Measurements from ENCODE around the gene ATXN1.
"Not testable (repeated sequence)": the region's sequence is repeated elsewhere in the genome, so short reads cannot be mapped to it uniquely, and the experiment has no call there.

The ATXN1 gene

DNA sequence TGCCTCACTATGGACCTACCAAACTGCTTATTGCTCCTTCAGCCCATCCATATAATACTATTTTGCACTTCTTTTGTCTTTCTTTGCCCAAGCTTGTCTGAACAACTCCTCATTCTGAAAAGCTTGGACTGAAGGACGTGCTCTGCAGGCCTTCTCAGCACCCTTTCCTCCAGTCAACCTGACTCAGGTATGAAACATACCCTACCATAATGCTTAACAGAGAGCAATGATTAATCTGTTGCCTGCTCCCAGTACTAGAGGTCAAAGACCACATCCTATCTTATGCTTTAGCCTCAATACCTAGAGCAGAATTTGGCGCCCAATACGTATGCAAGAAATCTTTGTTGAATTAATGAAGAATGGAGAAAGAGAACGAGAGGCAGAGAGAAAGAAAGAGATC lies 55.2 kb downstream of the ATXN1 start:
- no peak overlapping the region for H2AFZ ChIP-seq
- no peak overlapping the region for H3K9ac ChIP-seq
- H3K27ac ChIP-seq: no peak overlapping the region
- TF ChIP-seq, protein P1, sequence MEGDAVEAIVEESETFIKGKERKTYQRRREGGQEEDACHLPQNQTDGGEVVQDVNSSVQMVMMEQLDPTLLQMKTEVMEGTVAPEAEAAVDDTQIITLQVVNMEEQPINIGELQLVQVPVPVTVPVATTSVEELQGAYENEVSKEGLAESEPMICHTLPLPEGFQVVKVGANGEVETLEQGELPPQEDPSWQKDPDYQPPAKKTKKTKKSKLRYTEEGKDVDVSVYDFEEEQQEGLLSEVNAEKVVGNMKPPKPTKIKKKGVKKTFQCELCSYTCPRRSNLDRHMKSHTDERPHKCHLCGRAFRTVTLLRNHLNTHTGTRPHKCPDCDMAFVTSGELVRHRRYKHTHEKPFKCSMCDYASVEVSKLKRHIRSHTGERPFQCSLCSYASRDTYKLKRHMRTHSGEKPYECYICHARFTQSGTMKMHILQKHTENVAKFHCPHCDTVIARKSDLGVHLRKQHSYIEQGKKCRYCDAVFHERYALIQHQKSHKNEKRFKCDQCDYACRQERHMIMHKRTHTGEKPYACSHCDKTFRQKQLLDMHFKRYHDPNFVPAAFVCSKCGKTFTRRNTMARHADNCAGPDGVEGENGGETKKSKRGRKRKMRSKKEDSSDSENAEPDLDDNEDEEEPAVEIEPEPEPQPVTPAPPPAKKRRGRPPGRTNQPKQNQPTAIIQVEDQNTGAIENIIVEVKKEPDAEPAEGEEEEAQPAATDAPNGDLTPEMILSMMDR (IDR thresholded peaks at IDR 0.05): no peak
- no peak overlapping the region for H3K4me2 ChIP-seq (ENCODE audit: low read length)
- H3K79me2 ChIP-seq: peaks cover 40% of the 10 kb centered on the region
- no peaks in the 10 kb centered on the region for H3K27me3 ChIP-seq (ENCODE audit: control insufficient read depth, insufficient read depth, low read length)
- H3K4me3 ChIP-seq (ENCODE audit: low read depth, low read length): no peak overlapping the region
- no peaks in the 10 kb centered on the region for H3K36me3 ChIP-seq (ENCODE audit: control insufficient read depth, insufficient read depth, low read length)
- no peaks in the 10 kb centered on the region for H3K9me3 ChIP-seq (ENCODE audit: control insufficient read depth, low read length)
- H3K4me1 ChIP-seq: peaks cover 2% of the 10 kb centered on the region

DNA sequence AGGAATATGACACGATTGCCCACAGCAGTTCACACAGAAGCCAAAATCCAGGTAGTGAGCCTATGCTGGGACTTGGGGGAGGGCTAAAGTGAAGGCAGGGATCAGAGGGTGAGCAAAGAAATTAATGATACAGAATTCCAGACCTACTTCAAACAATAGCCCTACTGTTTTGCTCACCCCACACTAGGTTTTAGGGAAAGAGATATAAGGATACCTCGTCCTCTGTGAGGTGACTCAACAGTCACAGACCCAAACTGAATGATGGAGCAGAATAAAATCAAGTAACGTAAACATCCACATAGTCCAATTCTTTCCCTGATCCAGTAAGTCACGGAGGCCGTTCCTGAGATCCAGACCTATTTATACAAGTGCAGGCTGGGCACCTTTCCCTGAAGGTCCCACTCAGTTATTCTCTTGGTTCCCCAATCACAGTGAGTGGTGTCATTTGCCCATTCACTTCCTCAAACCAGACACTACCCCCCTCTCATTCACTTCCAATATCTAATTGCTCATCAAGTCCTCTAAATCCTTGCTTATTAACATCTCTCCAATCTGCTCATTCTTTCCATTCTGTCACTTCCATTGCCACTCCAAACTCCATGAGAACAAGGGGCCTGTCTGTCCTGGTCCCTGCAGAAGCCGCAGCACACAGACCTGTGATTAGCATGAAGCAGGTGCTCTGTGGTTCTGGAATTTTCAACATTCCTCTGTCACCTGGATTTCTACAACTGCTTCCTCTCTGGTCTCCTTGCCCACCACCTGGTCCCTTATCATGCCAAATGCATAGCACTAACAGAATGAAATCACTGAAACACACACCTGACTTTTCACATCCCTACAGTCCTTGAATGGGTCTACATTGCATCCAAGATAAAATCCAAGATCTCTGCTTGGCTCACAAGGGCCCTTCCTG lies 55.9 kb downstream of the ATXN1 start:
- Histone ChIP-seq H3K27ac (no peak overlapping the region), H3K9me3 (ENCODE audit: control insufficient read depth, low read length) (no peaks in the 10 kb centered on the region), H3K79me2 (peaks cover 38% of the 10 kb centered on the region)

DNA sequence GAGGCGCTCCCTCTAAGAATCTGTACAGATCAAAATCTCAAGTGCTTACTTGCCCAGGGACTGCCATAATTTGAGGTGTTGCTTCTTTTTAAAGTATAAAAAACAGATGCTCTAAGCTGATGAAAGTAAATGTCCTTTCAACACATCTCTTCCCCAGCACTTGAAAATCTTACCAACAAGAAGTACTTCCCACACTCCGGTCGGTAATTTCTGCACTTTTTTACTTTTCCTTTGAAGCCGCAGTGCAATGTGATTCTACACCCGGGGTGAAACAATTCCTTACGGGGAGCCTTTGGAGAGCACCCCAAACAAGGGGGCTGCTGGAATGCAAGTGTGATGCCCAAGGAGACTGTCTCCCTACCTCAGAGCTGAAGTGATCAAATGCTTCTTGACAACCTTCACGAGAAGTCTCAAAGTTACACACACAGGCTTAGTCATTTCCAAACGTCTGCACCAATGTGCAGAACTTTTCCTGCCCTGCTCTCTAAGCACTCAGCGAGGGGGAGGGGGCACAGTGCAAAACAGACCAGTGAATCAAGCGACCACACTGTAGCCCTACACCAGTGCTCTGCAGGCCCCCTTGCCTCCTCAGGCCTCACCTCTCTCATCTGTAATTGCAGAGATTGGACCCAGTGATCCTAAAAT lies 56.7 kb downstream of the ATXN1 start:
- H3K4me1 ChIP-seq: peaks cover 2% of the 10 kb centered on the region
- no peak overlapping the region for H3K4me3 ChIP-seq (ENCODE audit: low read depth, low read length)
- no peaks in the 10 kb centered on the region for H3K9me3 ChIP-seq (ENCODE audit: control insufficient read depth, low read length)
- H3K27ac ChIP-seq: no peak overlapping the region
- no peak overlapping the region for H3K9ac ChIP-seq
- no peaks in the 10 kb centered on the region for H3K27me3 ChIP-seq (ENCODE audit: control insufficient read depth, insufficient read depth, low read length)
- no peak overlapping the region for H2AFZ ChIP-seq
- TF ChIP-seq, protein P1 (IDR thresholded peaks at IDR 0.05): no peak
- no peak overlapping the region for H3K4me2 ChIP-seq (ENCODE audit: low read length)
- H3K36me3 ChIP-seq (ENCODE audit: control insufficient read depth, insufficient read depth, low read length): no peaks in the 10 kb centered on the region
- H3K79me2 ChIP-seq: peaks cover 41% of the 10 kb centered on the region

More for the DNA sequence above, 55.9 kb downstream of the ATXN1 start:
- Histone ChIP-seq H3K4me3 (ENCODE audit: low read depth, low read length) (no peak overlapping the region), H3K9ac (no peak overlapping the region), H3K4me1 (peaks cover 2% of the 10 kb centered on the region), H2AFZ (no peak overlapping the region), H3K4me2 (ENCODE audit: low read length) (no peak overlapping the region), H3K36me3 (ENCODE audit: control insufficient read depth, insufficient read depth, low read length) (no peaks in the 10 kb centered on the region), H3K27me3 (ENCODE audit: control insufficient read depth, insufficient read depth, low read length) (no peaks in the 10 kb centered on the region)
- TF ChIP-seq, protein P1 (IDR thresholded peaks at IDR 0.05): no peak

DNA sequence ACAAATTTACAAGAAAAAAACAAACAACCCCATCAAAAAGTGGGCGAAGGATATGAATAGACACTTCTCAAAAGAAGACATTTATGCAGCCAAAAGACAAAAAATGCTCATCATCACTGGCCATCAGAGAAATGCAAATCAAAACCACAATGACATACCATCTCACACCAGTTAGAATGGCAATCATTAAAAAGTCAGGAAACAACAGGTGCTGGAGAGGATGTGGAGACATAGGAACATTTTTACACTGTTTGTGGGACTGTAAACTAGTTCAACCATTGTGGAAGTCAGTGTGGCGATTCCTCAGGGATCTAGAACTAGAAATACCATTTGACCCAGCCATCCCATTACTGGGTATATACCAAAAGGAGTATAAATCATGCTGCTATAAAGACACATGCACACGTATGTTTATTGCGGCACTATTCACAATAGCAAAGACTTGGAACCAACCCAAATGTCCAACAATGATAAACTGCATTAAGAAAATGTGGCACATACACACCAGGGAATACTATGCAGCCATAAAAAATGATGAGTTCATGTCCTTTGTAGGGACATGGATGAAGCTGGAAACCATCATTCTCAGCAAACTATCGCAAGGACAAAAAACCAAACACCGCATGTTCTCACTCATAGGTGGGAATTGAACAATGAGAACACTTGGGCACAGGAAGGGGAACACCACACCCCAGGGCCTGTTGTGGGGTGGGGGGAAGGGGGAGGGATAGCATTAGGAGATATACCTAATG lies 58.5 kb downstream of the ATXN1 start:
- H3K27ac ChIP-seq; H3K9ac ChIP-seq; H3K4me2 ChIP-seq (ENCODE audit: low read length); H2AFZ ChIP-seq; H3K9me3 ChIP-seq (ENCODE audit: control insufficient read depth, low read length); H3K4me3 ChIP-seq (ENCODE audit: low read depth, low read length); H3K27me3 ChIP-seq (ENCODE audit: control insufficient read depth, insufficient read depth, low read length); H3K4me1 ChIP-seq; H3K36me3 ChIP-seq (ENCODE audit: control insufficient read depth, insufficient read depth, low read length): not testable (repeated sequence)
- H3K79me2 ChIP-seq: peaks cover 40% of the 10 kb centered on the region

DNA sequence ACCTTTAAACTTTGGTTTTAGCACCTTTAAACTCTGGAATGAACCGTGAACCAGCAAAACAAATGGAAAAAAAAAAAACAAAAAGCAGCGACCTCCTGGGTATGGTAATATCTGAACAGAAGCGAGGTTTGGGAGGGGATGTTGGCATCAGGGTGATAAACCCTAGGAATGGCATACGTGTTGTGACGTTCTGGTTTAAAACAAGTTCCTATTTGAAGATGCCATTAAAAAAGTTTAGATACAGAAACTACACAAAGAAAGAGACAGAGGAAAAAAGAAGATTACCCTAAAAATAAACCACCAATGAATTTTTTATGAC lies 60.4 kb downstream of the ATXN1 start:
- Histone ChIP-seq H3K4me1 (no peaks in the 10 kb centered on the region), H3K9ac (no peak overlapping the region), H3K36me3 (ENCODE audit: control insufficient read depth, insufficient read depth, low read length) (no peaks in the 10 kb centered on the region), H3K4me3 (ENCODE audit: low read depth, low read length) (no peak overlapping the region), H3K9me3 (ENCODE audit: control insufficient read depth, low read length) (no peaks in the 10 kb centered on the region), H3K79me2 (peaks cover 37% of the 10 kb centered on the region), H2AFZ (no peak overlapping the region), H3K27me3 (ENCODE audit: control insufficient read depth, insufficient read depth, low read length) (no peaks in the 10 kb centered on the region), H3K27ac (no peak overlapping the region), H3K4me2 (ENCODE audit: low read length) (no peak overlapping the region)
- TF ChIP-seq, protein P1 (IDR thresholded peaks at IDR 0.05): no peak
